ENCODE measurements around the gene C1orf35.
"Not testable (repeated sequence)": the region's sequence is repeated elsewhere in the genome, so short reads cannot be mapped to it uniquely, and the experiment has no call there.

The C1orf35 gene

DNA sequence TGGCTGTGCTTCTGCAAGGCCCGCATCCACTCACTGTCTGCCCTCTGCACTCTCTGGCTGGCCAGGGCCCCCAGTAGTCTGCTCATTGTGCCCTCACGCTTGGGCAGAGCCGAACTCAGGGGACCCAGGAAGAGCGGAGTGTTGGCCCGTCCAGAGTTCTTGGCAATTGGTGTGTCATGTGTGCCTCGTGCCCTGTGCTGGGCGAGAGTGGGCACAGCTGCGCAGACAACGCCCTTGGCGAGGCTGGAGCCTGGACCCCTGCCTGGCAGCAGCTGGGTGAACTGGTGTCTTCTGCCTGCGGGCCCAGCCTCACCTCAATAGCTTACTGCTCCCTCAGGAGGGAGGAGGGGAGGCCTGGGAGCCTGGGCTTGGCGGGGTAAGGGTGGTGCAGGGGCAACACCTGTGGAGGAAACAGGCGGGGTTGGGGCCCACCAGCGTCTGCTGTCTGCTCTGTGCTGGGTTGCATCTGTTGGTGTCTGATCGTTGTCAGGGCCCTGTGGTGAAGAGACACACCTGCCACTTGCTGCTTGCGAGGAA is 39.1 kb upstream of the C1orf35 start:
- DNase-seq (ENCODE audit: low spot score): peak; percentile 45

DNA sequence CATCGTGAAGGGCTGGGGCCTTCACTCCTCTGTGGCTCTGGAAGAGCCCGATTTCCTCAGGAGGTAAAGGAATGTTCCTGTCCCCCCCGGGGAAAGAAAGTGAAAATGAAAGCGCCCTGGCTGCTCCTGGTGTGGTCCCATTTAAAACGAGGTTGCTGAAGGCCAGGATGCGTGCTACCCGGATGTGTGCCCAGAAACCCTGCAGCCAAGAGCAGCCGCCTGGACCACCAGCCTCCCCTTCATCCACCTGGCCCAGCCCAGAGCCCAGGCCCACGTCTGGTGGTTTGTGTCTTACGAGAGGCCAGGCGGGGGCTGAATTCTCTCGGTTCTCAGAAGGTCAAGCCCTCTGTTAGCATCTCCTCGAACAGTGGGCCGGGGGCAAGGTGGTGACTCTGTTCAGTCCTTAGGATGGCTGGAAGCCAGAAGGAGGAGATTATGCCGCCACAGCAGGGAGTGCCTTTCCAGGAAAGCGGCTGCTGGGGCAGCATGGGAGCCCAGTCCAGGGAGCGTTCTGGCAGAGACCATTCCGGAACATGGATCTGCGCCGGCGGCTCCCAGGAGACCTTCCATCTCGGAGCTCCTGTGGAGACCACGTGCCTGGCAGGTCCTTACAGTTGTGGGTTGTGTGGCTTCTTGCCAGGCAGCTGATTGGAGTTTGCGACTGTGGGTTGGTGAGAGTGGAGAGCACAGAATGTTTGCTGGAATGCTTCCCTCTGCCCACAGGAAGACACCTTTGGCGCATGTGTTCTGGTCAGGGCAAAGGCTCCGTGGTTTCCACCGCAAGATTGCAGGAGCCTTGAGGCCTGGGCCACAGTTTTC is 38.3 kb upstream of the C1orf35 start:
- DNase-seq (ENCODE audit: low spot score): no peak

DNA sequence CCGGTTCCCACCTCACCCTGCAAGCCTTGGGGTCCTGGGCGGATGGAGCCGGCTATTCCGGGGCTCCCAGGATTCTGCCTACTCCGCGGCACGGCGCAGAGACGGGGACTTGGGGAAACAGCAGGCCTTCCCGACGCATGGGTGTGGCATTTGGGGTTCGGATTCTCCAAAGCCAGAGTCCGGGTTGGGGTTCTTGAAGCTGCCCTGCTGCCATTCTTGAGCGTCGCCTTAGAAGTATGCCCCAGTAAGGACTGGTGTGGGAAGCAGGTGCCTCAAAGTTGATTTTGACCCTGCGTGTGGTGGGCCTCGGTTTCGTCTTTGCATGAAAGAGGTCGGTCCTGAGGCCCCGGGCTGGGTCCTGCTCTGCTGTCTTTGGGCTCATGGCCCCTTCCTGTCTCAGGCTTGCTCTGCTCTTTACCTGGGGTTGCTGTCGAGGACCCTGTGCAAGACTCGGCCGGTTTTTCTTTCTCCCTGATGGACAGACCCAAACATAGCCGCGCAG is 37.6 kb upstream of the C1orf35 start:
- DNase-seq (ENCODE audit: low spot score): peak; percentile 34

DNA sequence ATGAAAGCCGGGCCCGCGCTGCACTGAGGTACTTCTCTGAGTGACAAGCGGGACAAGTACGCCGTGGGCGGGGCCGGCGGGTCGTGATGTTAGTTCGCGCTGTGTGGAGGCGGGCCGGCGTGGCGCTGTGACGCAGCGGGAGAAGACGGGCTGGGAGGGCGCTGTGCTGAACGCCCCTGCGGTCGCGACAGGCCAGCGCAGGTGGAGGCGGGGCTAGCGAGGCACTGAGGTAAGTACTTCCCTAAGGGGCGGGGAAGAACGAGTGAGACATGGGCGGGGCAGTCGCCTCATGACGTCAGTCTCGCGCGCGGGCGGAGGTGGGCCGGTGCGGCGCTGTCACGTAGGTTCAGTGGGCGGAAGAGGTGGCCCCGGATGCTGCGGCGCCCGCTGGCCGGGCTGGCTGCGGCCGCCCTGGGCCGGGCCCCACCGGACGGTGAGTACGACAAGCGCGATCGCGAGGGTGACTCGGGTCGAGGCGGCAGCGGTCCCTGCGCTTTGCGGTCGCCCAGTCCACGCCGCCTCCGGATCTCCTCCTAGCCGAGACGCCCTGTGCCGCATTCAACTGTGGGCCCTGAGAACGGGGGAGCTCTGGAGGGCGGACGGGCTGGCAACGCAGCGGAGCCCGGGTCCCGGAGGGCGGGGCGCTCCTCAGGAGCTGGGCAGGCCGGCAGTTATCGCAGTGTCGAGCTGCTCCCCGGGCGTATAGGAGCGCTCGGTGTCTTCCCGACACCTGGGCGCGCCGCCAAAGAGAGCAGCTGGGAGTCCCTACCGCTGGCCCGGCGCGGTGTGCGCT is 37.0 kb upstream of the C1orf35 start, which contains the start of gene GUK1:
TSS of gene GUK1 (plus strand) at position 349 of the 793 bp plus-strand sequence. CDS start at position 373, 24 bp downstream.
- DNase-seq (ENCODE audit: low spot score): peak; percentile 99

DNA sequence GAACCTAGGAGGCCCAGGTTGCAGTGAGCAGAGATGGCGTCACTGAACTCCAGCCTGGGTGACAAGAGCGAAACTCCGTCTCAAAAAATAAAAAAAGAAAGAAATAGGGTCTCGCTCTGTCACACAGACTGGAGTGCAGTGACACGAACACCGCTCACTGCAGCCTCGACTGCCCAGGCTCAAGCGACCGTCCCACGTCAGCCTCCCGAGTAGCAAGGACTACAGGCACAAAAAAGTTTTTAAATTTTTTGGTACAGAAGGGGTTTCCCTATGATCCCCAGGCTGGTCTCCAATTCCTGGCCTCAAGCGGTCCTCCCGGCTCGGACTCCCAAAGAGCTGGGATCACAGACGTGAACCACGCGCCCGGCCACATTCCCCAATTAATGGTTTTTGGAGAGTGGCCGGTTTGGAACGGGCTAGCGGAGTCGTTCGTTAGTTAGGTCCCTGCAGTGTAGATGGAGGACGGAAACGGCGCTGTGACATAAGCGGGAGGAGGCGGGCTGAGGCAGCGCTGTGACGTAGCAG is 36.3 kb upstream of the C1orf35 start:
- DNase-seq (ENCODE audit: low spot score): no peak

DNA sequence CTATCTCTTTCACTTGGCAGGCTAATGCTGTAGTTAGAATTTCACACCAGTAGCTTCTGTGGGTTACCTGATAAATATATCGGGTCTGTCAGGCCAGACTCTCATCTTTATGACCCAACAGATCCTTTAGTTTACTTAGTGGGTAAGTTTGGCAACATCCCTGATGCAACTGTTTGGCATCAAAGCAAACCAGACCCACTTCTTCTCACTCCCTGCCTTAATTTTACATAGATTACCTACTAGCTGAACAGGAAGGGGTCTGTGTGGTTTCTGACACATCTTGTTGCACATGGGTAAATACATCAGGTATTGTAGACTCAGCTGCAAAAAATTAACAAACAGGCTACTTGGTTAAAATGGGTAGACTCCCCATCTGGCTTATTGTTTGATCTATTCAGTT is 33.8 kb upstream of the C1orf35 start:
- no peak for DNase-seq (ENCODE audit: low spot score)

DNA sequence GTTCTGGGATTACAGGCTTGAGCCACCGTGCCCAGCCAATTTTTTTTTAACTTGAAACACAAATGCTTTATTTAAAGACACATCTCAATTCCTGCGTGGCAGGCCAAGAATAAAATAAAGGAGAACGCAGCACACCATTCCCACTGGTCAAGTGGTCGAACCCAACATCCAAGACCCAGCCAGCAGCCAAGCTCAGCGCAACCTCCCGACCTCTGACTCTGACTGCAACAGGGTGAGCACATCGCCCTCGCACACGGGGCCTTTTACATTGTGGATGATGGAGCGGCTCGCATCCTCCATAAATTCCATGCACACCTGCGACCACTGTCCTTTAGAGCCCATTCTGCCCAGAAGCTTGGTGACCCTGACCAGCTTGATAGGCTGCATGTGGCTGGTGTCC is 31.5 kb upstream of the C1orf35 start:
- no peak for DNase-seq (ENCODE audit: low spot score)

DNA sequence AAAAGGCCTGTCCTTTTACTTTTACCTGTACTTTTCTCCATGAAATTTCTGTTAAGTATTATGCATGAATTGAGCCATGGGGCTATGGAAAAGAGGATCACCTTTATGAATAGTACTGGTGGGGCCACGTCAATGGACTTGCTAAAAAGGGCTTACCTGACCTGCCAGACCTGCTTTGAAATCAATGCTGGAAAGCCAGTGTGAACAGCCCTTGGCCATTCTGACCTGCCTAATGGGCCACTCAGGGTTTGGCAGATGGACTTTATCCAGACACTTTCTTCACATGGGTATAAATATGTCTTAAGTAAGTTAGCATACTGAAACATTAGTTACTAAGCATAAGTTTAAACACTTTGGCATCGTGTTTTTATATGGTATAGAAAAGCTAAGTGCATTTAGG is 28.6 kb upstream of the C1orf35 start:
- DNase-seq (ENCODE audit: low spot score): no peak

DNA sequence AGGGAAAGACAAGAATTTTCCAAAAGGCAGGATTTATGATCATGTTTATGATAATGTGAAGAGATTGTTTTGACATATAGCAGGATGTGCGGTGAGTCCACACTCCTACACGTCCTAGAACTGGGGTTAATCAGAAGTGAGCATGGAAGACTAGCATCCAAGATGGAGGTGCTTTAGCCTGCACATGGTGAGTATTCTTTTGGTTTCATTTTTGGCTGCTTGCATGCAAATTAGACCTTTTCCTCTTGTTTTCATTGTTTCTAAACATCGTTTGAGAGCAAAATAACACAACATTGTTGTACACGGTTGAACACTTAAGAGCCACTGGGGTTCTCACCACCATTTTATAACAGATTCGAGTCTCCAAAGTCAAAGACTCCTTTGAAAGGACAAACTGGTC is 22.1 kb upstream of the C1orf35 start:
- no peak for DNase-seq (ENCODE audit: low spot score)

DNA sequence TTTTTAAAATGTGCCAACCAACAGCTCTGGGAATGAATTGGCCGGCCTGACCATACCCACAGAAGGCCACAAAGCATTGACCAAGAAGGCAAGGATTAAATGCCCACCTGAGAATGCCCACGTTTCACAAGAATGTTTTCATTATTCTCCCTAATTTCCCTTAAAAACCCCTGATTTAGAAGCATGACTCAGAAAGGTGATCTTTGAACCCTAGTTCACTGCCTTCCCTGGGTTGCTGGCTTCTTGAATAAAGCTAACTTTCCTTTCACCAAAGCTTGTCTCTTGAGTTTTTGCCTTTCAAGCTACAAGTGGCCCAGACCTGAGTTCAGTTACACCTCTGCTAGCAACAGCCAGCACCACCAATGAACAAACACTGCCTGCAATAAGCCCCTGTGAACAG is 20.4 kb upstream of the C1orf35 start:
- DNase-seq (ENCODE audit: low spot score): no peak

DNA sequence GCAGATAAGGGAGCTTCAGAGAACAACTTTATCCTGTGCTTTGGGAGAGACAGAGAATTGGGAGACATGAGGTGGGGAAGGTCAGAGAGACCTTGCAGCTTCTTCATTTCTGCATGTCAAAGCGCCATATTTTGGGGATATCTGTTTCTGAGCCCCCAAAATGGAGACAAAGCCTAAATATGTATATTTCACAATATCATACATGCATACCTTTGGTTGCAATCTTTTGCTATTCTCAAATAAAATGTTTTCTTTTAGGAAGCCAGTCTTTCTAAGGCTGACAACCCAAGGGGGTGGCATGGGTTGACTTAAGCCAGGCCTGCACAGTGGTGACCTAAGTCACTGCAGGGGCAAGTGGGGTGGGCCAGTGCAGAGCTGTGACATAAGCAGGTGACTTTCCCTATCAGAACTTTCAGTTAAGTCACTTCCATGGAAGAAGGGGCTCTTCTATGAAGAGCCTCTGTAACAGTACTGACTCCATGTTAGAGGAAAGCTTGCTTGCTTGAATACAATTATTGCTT is 19.9 kb upstream of the C1orf35 start:
- DNase-seq (ENCODE audit: low spot score): no peak

DNA sequence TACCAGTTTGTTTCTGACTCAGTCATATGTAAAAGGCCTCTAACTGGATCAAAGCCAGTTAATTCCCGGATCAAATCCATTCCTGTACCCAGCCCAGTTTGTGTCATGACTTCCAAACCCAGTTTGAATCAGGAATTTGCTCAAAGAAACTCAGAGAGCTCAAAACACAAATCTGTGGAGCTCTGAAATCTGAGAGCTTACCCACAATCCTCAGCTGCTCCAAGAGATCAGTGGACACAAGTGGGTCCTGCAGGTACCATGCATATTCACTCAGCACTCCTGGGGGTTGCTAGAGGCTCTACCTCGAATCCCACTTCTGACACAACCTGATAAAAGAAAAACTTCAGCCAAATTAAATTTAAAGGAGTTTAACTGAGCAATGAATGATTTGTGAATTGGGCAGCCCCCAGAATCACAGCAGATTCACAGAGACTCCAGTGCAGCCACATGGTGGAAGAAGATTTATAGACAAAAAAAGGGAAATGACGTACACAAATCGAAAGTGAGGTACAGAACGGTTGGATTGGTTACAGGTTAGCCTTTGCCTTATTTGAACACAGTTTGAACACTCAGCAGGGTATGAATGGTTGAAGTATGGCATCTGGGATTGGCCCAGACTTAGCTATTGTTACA is 17.8 kb upstream of the C1orf35 start:
- no peak for DNase-seq (ENCODE audit: low spot score)

DNA sequence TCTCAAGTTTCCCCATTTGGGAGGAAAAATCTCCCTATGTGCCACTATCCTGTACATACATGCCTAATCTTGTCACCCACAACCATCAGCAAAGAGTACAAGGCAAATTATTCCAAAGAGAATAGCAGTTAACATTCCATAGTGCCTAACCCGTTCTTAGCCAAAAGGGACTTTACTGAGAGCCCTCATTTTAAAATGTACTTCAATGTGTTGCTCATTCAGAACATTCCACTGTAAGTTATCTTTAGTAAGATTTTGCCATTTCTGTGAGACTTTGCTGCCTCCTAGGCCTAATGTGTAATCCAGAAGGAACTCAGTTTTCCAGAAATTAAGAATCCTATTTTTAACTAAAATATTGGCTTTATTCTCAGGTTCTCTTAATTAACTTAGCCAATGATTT is 17.2 kb upstream of the C1orf35 start:
- DNase-seq (ENCODE audit: low spot score): no peak

DNA sequence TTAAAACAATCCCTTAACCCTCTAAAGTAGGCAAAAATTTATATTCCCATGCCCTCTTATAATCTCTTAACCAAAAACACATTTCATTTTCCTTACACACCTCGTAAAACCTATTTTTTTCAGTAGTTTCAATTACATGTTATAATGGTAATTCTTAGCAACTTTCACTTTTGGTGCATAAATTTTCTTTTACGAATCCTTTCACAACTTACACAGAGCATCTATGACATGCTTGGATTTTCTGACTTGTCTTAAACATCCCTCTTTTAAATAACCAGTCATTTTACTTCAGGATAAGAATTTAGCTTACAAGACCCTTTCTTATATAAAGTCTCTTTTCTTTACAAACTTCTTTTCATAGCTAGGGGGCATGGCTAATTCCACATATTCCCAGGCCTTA is 14.9 kb upstream of the C1orf35 start:
- DNase-seq (ENCODE audit: low spot score): no peak

DNA sequence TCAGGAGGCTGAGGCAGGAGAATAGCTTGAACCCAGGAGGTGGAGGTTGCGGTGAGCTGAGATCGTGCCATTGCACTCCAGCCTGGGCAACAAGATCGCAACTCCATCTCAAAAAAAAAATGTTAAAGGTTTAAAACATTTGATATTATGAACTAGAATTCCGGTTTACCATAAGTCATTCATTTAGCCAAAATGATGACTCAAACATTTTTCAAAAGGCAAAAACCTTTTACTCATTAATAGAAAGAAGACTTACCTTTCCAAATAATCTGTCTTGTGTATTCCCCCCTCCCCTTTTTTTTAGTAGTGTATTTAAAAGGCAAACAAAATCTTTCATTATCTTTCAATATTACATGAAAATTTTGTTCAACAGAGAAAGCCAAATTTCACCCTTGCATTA is 14.2 kb upstream of the C1orf35 start:
- no peak for DNase-seq (ENCODE audit: low spot score)

DNA sequence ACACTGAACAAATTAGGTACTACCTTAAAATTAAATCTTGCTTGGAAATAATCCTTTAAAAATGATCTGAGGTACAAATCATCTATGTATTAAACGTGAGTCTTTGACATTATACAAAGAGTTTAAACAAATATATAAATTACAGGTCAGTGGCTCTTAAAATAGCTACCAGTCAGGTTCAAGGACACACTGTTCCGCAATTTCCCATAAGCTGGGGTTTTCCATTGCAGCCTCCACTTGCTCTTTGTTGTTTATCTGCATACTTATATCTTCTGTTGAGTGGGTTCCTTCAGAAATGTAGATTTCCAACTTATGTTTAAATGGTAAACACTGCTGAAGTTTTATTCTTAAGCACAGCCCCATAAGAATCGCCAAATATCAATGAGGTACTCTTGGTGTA is 11.7 kb upstream of the C1orf35 start:
- no peak for DNase-seq (ENCODE audit: low spot score)

DNA sequence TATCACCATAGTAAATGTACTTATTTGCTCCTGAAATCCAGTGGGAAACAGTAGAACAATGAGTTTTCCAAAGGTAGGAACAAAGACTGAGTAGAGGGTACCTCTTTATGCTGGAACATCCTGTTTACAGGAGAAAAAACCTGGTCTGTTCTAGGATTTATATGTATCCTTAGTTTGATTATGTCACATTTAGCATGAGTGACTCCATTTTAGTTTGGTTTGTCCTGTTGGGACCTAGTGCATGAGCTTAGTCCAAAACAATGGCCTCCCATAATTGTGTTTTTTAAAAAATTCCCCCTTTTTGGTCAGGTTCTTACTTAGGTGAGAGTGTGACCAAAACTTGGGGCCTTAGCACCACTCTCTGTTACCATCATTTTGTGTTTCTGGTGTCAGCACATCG is 9.5 kb upstream of the C1orf35 start:
- DNase-seq (ENCODE audit: low spot score): no peak

DNA sequence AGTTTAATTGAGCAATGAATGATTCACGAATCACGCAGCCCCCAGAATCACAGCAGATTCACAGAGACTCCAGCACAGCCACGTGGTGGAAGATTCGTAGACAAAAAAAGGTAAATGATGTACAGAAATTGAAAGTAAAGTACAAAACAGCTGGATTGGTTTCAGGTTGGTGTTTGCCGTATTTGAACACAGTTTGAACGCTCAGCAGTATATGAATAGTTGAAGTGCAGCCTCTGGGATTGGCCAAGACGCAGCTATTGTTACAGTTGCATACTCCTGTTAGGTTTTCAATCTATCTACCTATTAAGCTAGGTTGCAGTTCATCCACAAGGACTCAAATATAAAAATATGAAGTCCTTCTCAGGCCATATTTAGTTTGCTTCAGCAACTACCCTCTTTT is 9.0 kb upstream of the C1orf35 start:
- no peak for DNase-seq (ENCODE audit: low spot score)

DNA sequence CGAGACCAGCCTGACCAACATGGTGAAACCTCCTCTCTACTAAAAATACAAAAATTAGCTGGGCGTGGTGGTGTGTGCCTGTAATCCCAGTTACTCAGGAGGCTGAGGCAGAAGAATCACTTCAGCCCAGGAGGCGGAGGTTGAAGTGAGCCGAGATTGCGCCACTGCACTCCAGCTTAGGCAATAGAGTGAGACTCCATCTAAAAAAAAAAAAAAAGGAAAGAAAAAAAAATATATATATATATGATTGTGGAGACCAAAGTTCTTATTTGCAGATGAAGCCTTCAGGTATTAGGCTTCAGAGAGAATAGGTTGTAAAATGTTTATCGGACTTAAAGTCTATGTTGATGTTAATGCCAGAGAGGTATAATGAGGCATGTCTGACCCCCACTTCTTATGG is 8.2 kb upstream of the C1orf35 start:
- DNase-seq (ENCODE audit: low spot score): not testable (repeated sequence)

DNA sequence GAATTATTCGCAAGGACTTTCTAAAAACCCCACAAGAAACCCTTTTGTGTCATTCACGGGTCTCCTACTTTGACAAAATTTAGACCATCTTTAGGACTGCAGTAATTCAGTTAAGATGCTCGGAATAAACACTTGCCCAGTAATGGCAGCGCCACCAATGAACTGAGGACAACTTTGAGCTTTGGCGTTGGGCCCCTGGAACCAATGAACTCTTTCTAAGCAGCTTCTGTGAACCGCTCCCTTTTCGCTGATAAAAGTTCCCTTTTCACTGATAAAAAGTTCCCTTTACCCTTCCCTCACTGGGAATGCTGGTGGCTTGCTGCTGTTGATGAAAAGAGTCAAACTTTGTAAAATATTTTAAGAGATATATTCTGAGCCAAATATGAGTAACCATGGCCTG is 7.4 kb upstream of the C1orf35 start:
- DNase-seq (ENCODE audit: low spot score): no peak

DNA sequence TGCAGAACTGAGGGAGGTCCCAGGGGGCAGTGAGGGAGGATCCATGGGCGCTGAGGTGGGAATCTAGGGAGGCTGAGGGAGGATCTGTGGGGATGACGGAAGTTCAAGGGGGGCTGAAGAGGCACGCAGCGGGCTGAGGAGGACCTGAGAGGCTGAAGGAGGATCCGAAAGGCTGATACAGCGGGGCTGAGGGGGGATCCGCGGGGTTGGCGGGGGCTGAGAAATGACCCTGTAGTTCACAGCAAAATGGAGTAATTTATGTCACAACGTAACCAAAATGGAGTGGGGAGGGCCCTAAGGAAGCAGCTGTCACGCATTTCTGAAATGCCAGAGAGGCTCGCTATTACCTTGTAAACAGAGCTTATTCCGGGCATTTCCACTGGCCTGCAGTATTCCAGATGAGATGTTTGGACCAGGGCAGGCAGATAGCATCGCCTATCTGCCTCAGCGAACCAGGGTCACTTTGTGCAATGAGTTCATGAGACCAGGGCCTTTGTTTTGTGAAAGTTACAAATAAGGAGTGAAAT is 6.9 kb upstream of the C1orf35 start:
- no peak for DNase-seq (ENCODE audit: low spot score)
